Muscle layer of duodenum (tissue), 2 donors: Measurements from ENCODE around the gene MEG3.

Source experiments
- H3K27ac ChIP-seq: one replicate; pipeline ENCODE4 v1.7.0; 2013; ENCODE audit warnings: mild to moderate bottlenecking, low read length
- H3K27me3 ChIP-seq: one replicate; pipeline ENCODE4 v1.7.0; 2013; ENCODE audit warnings: low read depth, mild to moderate bottlenecking, control low read depth, low read length
- H3K36me3 ChIP-seq, 2 donors: one replicate each; pipeline ENCODE4 v1.7.0; 2013; ENCODE audit warnings: low read length in 2 of 2, control low read depth in 1 of 2, mild to moderate bottlenecking in 1 of 2; ENCODE audit not compliant: insufficient read depth in 2 of 2, control insufficient read depth in 1 of 2
- H3K4me1 ChIP-seq, 2 donors: one replicate each; pipeline ENCODE4 v1.7.0; 2013; ENCODE audit warnings: low read length in 2 of 2, mild to moderate bottlenecking in 2 of 2, control low read depth in 1 of 2, moderate library complexity in 1 of 2; ENCODE audit not compliant: insufficient read depth in 2 of 2, control insufficient read depth in 1 of 2
- H3K4me3 ChIP-seq, 2 donors: one replicate each; pipeline ENCODE4 v1.7.0; 2013; ENCODE audit warnings: low read length in 2 of 2, low read depth in 1 of 2, mild to moderate bottlenecking in 1 of 2
- H3K9me3 ChIP-seq, 2 donors: one replicate each; pipeline ENCODE4 v1.7.0; 2013; ENCODE audit warnings: low read length in 2 of 2, control low read depth in 1 of 2, mild to moderate bottlenecking in 1 of 2; ENCODE audit not compliant: control insufficient read depth in 1 of 2
- donor health status: healthy.

The MEG3 gene

DNA sequence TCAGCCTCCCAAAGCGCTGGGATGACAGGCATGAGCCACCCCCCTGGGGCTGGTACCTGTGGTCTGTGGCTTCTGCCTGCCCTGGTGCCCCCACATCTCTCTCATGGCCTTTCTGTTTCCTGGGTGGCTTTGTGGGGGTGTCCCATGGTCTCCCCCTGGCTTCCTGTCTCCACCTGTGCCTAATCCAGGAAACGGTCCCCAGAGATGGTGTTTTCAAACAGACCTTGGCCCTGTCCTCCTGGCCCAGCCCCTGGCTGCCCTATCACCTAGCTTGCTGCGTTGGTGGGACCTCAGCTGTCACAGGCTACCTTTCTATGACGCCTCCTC, 18.1 kb downstream of the MEG3 start:
- Histone ChIP-seq H3K27me3 (no peaks in the 10 kb centered on the region), H3K27ac (no peak overlapping the region), H3K9me3 (no peaks in the 10 kb centered on the region), H3K4me3 (no peak overlapping the region), H3K4me1 (peaks cover 0 to 16% of the 10 kb centered on the region in 2 donors), H3K36me3 (no peaks in the 10 kb centered on the region)

DNA sequence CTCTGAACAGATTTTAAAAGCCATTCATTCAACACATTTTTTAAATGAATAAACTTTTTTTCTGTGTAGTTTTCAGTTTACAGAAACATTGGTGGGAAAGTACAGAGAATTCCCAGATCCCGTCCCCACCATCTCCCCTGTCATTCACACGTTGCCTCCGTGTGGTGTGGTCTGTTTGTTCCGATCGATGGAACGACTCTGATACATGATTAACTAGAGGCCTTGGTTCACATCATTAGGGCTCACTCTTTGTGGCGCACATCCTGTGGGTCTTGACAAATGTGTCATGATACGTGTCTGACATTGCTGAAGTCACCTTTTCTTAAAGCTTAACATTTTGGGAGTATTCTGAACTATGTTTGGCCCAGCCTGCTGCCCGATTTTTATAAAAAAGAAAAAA, 18.5 kb downstream of the MEG3 start:
- H3K9me3 ChIP-seq: no peaks in the 10 kb centered on the region
- no peaks in the 10 kb centered on the region for H3K36me3 ChIP-seq
- no peak overlapping the region for H3K27ac ChIP-seq
- H3K27me3 ChIP-seq: no peaks in the 10 kb centered on the region
- H3K4me1 ChIP-seq: peaks cover 0 to 16% of the 10 kb centered on the region in 2 donors
- H3K4me3 ChIP-seq: no peak overlapping the region

DNA sequence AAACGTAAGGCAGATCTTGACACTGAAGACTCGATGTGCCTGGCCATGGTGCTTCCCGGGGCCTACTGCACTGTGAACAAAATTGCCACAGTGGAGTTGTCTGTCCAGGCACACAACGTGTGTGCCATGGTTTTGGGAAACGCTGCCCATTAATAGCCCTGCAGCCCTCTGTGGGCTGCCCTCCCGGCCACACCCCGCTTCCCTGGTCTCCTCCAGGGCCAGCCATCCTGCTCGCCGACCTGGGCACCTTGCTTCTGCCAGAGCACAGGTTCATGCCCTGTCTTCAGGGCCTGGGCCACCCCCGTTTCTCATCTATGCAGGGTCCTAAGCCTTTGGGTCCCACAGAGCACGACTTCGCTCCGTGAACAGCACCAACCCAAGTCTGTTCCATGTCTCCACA, 18.9 kb downstream of the MEG3 start:
- H3K4me1 ChIP-seq: peaks cover 0 to 16% of the 10 kb centered on the region in 2 donors
- H3K4me3 ChIP-seq: no peak overlapping the region
- no peak overlapping the region for H3K27ac ChIP-seq
- no peaks in the 10 kb centered on the region for H3K9me3 ChIP-seq
- H3K36me3 ChIP-seq: no peaks in the 10 kb centered on the region
- H3K27me3 ChIP-seq: no peaks in the 10 kb centered on the region

DNA sequence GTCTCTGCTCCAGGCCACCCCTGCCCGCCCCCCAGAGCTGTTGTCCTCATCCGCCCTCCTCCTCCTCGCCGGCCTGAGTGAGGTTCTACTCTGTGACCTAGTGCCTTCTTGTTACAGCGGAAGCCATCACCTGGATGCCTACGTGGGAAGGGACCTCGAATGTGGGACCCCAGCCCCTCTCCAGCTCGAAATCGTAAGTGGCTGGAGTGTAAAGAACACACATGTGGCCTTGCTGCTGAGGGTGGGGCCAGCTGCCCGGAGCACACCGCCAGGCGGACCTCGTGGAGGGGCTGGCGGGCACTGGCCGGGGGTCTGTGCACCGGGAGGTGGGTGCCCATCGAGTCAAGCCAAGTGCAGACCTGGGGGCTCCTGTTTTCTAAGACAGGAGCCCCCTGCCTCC, 19.4 kb downstream of the MEG3 start:
- Histone ChIP-seq H3K9me3 (no peaks in the 10 kb centered on the region), H3K27ac (no peak overlapping the region), H3K4me1 (peaks cover 0 to 16% of the 10 kb centered on the region in 2 donors), H3K27me3 (no peaks in the 10 kb centered on the region), H3K4me3 (no peak overlapping the region), H3K36me3 (no peaks in the 10 kb centered on the region)

DNA sequence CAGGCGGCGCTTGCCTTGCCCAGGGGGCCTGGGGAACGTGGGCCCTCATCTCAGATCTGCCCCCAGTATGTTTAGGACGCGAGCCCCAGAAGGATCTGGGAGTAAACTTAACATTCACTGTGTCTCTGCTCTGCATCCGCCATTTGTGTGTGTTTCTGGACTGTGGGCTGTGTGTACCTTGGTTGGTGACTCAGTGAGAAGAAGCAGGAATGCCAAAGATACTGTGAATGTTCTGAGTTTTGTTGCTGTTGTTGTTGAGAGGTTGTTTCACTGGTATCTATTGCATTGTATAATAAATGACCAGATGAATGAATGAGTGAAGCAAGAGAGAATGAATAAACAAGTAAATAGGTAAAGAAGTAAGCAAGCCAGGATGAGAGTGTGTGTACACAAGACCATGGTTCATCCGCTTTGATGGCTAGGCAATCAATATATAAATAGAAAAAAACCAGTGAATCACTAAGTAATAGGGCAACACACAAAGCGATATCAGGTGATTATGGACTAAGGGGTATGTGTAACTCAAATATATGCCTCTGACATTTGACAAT, 20.5 kb downstream of the MEG3 start:
- Histone ChIP-seq H3K27ac (no peak overlapping the region), H3K36me3 (no peaks in the 10 kb centered on the region), H3K9me3 (no peaks in the 10 kb centered on the region), H3K4me3 (no peak overlapping the region), H3K27me3 (no peaks in the 10 kb centered on the region), H3K4me1 (peaks cover 0 to 16% of the 10 kb centered on the region in 2 donors)

DNA sequence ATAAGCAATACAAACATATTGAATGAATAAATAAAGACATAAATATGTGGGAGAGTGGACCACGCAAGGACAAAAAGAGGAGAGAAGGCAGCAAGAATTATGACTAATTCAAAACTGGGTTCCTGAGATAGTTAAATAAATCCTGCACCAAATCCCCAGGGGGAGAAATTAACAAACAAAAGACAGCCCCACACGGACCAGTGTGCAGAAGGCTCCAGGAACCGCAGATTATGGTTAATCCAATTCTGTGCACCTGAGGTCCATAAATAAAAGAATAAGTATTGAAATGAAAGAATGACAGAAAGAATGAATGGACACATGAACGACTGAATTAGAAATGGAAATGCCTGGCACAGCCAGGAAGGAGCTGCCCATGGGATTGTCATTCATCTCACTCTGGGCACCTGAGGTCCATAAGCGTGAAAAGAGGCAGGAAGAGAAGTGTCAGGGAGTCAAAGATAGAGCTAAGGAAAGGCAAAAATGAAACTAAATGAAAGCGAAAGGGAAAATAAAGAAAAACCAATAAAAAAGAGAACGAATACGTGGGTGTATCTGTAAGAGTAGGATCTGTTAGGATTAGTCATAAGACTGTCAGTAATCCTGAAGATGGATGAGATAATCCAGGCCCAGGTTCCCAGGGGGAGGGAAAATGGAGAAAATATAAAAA, 23.3 kb downstream of the MEG3 start:
- H3K27me3 ChIP-seq: no peaks in the 10 kb centered on the region
- H3K27ac ChIP-seq: no peak overlapping the region
- no peaks in the 10 kb centered on the region for H3K9me3 ChIP-seq
- H3K36me3 ChIP-seq: no peaks in the 10 kb centered on the region
- no peaks in the 10 kb centered on the region for H3K4me1 ChIP-seq
- H3K4me3 ChIP-seq: peak overlapping the region in 1 of 2 donors; percentile 1

DNA sequence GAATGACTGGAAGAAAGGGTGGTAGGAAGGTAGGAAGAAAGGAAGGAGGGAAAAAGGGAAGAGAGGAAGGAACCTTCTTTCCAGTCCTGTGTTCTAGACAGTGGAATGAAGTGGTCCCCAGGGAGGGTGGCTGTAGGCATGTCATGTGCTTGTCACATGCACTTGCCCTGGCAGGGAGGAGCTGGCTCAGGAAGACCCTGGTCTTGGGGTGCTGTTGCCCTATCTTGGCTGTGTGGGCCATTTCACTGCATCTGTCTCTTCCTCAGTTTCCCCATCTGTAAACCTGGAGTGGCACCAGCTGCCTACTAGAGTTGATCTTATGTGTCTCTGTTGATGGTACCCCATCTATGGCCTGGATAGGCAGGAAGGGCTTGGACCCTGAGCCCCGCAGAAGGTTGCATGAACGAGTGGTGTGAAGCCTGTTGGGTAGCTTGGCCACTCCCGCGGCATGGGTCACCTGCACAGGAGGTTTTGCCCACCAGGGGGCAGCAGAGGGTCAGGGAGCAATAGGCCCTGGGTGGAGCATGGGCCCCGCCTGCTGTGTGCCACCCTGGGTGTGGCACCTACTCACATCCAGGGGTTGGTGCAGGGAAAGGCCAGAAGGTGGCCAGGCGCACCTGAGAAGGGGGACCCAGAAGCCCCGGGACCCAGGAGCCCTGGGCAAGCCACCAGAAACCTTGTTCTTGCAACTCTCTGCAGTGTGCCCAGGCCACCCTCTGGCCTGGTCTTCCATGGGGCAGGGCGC, 25.1 kb downstream of the MEG3 start:
- Histone ChIP-seq H3K4me1 (no peaks in the 10 kb centered on the region), H3K27ac (no peak overlapping the region), H3K4me3 (no peak overlapping the region), H3K27me3 (no peaks in the 10 kb centered on the region), H3K36me3 (no peaks in the 10 kb centered on the region), H3K9me3 (no peaks in the 10 kb centered on the region)

DNA sequence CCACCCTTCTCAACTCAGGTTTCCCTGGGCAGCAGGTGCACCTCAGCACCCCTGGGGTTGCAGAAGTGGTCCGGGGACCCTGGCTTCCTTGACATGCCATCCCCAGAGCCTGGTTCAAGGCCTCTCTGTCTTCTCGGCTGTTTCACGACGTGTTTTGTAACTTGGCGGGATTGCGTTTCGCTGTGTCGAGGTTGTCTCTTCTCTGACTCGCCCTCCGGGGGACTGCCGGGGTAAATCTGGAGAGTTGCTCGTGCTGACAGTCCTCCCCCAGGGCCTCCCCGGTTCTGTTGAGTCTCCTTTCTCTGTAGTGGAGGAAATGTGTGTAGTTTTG, 25.6 kb downstream of the MEG3 start:
- Histone ChIP-seq H3K9me3 (no peaks in the 10 kb centered on the region), H3K27me3 (no peaks in the 10 kb centered on the region), H3K4me3 (no peak overlapping the region), H3K27ac (no peak overlapping the region), H3K36me3 (no peaks in the 10 kb centered on the region), H3K4me1 (no peaks in the 10 kb centered on the region)

DNA sequence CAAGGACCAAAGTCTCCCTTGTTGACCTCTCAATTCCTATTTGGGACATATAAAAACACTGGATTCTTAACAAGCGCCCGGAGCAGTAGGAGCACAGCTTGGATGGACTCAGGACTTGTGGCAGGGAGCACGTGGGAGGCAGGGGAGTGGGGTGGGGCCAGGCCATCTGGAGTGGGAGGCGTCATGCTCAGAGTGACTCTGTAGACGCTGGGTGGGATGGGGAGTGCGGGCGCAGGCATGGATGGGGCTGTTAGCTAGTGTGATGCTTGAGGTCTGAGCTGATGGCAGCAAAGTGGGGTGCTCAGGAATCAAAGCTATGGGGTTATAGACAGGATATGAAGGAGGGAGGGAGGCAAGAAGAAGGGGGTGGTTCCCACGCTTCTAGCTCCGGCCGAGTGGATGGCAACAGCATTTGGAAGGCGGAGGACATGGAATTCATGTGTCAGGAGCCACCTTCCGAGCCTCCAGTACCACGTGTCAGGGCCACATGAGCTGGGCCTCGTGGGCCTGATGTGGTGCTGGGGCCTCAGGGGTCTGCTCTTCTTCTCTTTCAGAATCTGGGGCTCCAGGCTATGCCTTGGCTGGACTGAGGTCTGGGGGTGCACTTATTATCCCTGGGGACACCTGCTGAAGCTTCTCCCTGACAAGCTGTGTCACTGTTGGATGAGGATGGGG, 26.2 kb downstream of the MEG3 start:
- Histone ChIP-seq H3K27me3 (no peaks in the 10 kb centered on the region), H3K36me3 (no peaks in the 10 kb centered on the region), H3K4me1 (no peaks in the 10 kb centered on the region), H3K4me3 (no peak overlapping the region), H3K9me3 (no peaks in the 10 kb centered on the region), H3K27ac (no peak overlapping the region)

DNA sequence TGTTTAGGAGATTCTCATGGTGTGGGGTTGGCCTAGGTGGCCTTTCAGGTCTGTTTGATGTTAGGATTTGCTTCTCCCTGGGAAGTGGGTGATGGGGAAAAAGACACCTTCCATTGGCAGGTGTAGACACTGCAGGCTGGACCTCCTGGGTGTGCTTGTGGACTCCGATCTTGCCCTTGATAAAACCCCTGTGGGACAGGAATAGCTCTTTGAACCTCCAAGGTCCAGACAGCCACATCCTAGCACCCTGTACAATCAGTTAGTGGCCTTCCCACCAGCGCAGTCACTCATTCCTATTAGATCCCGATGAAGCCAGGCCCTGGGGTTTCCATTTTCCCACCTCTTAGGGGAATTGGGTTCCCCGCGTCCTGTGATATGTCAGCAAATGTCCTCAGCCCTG, 28.5 kb downstream of the MEG3 start:
- Histone ChIP-seq H3K4me3 (no peak overlapping the region), H3K27ac (no peak overlapping the region), H3K36me3 (no peaks in the 10 kb centered on the region), H3K9me3 (no peaks in the 10 kb centered on the region), H3K27me3 (no peaks in the 10 kb centered on the region), H3K4me1 (no peaks in the 10 kb centered on the region)

DNA sequence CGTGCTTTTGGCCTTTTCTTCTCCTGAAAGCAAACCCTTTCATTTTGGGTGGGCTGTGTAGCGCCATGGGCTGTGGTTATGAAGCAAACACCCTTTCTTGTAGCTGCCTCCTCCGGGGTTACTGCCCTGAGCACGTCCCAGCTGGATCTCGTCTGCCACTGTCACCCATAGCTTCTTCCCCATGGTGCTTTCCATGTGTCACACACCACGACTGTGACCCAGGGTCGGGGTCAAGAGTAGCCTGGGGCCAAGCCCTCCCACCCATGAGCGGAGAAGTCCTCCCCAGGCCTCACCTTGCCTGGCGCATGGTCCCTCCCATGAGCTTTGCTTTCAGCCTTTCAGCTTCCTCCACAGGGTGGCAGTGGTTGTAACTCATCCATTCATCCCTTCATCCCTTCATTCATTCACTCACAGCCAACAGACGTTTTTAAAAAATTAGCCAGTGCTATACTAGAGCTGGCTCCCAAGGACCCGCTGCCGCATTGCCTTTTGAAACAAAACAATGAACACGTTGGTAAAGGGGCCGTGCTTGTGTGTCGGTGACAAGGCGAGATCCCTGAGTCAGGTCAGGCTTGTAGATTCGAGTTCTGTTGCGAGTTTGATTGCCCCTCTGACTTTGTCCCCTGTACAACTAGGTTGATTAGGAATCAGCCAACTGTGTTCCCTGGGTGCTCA, 29.5 kb downstream of the MEG3 start:
- H3K27ac ChIP-seq: no peak overlapping the region

More for the DNA sequence above, 29.5 kb downstream of the MEG3 start:
- Histone ChIP-seq H3K9me3 (no peaks in the 10 kb centered on the region), H3K36me3 (no peaks in the 10 kb centered on the region), H3K4me3 (no peak overlapping the region), H3K27me3 (no peaks in the 10 kb centered on the region), H3K4me1 (no peaks in the 10 kb centered on the region)
